GM12873 (cell line): ENCODE measurements around the gene KRT38.

ENCODE experiments used
- CTCF ChIP-seq: IDR thresholded peaks from 2 replicates; pipeline ENCODE4 v1.5.1; 2012; ENCODE audit warnings: low read depth, mild to moderate bottlenecking, moderate library complexity, low read length, control low read depth; ENCODE audit not compliant: insufficient read depth; ENCODE audit errors: missing control alignments

KRT38 gene

DNA sequence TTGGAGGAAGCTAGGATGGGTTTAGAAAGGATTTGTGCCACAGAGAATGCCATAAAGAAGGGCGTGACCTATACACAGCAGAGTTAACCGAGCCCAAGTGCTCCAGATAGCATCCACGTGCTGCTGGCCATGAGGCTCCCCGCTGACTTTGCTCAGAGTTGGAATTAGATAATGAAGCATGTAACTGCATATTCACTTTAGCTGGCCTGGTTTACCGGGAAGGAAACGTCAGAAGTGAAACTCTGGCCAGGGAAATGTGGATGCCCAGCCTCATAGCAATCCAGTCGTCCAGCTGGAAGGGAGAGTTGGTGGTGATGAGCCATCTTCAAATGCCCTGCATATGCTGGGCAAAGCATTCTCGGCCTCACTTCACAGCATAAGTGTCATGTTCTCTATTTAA, 34.1 kb upstream of the KRT38 start:
- no peak for TF ChIP-seq CTCF

GRCh38 chr17:41468346-41468745, 27.6 kb upstream of the KRT38 start:
- TF ChIP-seq CTCF: no peak

DNA sequence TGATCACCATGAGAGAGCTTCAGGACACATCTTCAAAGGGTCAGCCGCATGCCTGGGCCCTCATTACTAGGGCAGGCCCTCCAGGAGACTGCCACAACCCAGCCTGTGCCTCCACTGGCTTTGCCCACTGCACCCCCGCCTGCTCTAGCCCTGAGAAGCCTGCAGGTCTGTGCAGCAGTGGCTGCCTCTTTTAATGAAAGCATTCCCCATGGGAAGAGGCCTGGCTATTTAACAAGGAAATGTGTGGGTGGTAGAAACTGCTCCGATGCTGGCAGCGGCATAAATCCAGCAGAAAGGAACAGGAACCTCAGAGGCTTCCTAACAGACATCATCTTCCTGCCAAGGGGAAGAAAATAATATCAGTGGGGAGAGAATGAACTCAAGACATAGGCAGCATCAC, 26.8 kb upstream of the KRT38 start:
- TF ChIP-seq CTCF: no peak

- TF ChIP-seq CTCF: no peak
Observed at GRCh38 chr17:41466988-41467387, 26.2 kb upstream of the KRT38 start, which contains the start of gene KRT32. Gene KRT32, minus strand, starts transcription at chr17:41467386. Its CDS starts 61 bp downstream, at chr17:41467325.

- TF ChIP-seq CTCF: no peak
Observed at GRCh38 chr17:41464682-41465081, 23.9 kb upstream of the KRT38 start.

DNA sequence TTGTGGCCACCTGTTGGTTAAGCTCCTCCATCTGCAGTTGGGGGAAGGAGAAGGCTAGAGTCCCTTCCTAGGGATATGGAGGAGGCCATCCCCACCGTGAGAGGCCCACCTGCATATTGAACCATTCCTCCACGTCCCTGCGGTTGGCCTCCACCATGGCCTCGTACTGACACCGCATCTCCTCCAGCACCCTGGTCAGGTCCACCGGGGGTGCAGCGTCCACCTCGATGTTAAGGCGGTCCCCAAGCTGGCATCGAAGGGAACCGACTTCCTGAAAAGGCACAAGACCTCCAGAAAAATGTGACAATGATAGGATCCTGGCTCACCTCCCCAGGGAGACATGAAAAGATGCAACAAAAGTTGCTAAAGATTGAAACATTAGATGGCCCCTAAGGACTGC, 23.4 kb upstream of the KRT38 start:
- TF ChIP-seq CTCF: no peak

DNA sequence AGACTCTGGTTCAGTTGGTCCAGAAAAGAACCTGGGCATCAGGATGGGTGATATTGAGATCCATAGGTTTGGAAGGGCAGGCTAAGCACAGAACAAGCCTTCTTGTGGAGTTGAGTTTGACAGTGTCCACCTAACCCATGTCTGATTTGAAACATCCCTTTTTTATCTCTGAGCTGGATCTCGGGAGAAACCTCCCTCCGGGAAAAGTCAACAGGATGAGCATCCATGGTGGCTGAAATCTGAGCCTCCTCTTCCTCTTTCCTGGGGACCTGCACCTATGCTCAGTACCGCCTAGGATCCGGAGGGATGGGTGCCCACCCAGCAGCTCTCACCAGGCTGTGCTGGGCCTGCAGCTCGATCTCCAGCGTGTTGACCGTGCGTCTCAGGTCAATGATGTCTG, 23.0 kb upstream of the KRT38 start:
- no peak for TF ChIP-seq CTCF
